Right cardiac atrium (tissue), 5 donors: Measurements from ENCODE around the gene RTP4. TPM values are rescaled to one million over a fixed set of nuclear protein-coding genes. Genes with fewer than 3 reads are reported as not detected.
A peak's percentile ranks its signal among the peaks of the same experiment; 100 is the strongest.

Source experiments
- ATAC-seq, 2 donors: fragments of 200-7000 bp; cut with Tn5 transposase; one replicate each; pipeline versions ENCODE4 v1.8.0 to v1.9.1; 2020; ENCODE audit warnings: moderate library complexity in 2 of 2, mild to moderate bottlenecking in 1 of 2
- DNase-seq, 3 donors: peaks; one replicate each; pipeline ENCODE4 v3.0.0-alpha.2; 2020
- H3K27ac ChIP-seq: one replicate; pipeline ENCODE4 v1.5.1; 2013; ENCODE audit warnings: mild to moderate bottlenecking, low read length, control low read depth, moderate library complexity
- H3K27me3 ChIP-seq: one replicate; pipeline ENCODE4 v1.6.1; 2013; ENCODE audit not compliant: control insufficient read depth, insufficient read depth
- H3K4me1 ChIP-seq: one replicate; pipeline ENCODE4 v1.6.1; 2013; ENCODE audit warnings: low read length; ENCODE audit not compliant: control insufficient read depth, insufficient read depth
- H3K4me3 ChIP-seq: one replicate; pipeline ENCODE4 v1.5.1; 2013; ENCODE audit warnings: low read length, control low read depth
- H3K9me3 ChIP-seq: one replicate; pipeline ENCODE4 v1.6.1; 2013; ENCODE audit warnings: low read length; ENCODE audit not compliant: control insufficient read depth
- WGBS: extraction: QIAGEN DNeasy Blood & Tissue Kit; methylation state at CpG from one replicate; pipeline ENCODE4 v1.1.7; 2013; 5-methylcytosine and 5-hydroxymethylcytosine counted together
- intact Hi-C, 4 donors: fragments of 100-400 bp; cut with DNase I; formaldehyde crosslinking; loops; one replicate each; pipeline versions ENCODE4 v1.11.0 to v1.14.0; 2022 to 2023
- polyA plus RNA-seq: library from polyadenylated mRNA; stranded (reverse); fragments of 200-250 nt; gene quantifications from one replicate; pipeline ENCODE4 v1.2.3, GENCODE V29; 2013
- total RNA-seq, 4 donors: library from RNA; stranded (reverse); fragmentation: NEBNext Ultra II Directional; extraction: Animal tissue kit (Norgen Biotek cat#: 25700); gene quantifications; one replicate each; pipeline ENCODE4 v1.2.1, GENCODE V29; 2021
- donor health status: healthy with polysubstance abuse.
- donor health status: DM: no; HTN: yes; CAD: no.
- donor health status: DM: no; HTN: no; CAD: no.
- donor health status: DM: no; HTN: yes; CAD: no; lungs with severe emphysema.
- donor health status: DM: yes; HTN: yes; CAD: no.

Gene RTP4
- total and polyA plus RNA-seq, 5 donors: 1.3 to 2.5 (median 1.9) TPM

DNA sequence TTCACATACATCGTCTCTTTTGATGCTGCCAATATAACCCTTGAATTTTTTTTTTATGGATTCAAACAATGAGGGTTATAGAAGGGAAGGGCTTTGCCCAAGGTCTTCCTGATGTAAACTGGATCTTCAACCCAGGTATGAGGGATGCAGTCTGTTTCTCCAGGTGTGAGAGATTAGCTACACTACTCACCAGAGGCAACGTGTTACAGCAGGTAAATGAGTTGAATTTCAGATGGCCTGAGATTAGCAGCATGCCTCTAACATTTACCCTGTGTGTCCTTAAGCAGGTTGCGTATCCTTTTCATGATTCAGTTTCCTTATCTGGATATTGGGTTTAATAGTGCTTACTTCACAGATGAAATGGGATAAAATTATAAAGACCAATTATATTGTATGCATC is 1.9 kb downstream of the RTP4 start:
- ATAC-seq: no peak
- H3K27ac ChIP-seq: no peak overlapping the region
- H3K4me1 ChIP-seq: no peaks in the 10 kb centered on the region
- DNase-seq: no peak
- intact Hi-C loops: no loop called here
- H3K4me3 ChIP-seq: no peak overlapping the region
- H3K27me3 ChIP-seq: no peaks in the 10 kb centered on the region
- 89% methylated on average over 3 of the region's 3 CpGs for WGBS
- no peaks in the 10 kb centered on the region for H3K9me3 ChIP-seq

DNA sequence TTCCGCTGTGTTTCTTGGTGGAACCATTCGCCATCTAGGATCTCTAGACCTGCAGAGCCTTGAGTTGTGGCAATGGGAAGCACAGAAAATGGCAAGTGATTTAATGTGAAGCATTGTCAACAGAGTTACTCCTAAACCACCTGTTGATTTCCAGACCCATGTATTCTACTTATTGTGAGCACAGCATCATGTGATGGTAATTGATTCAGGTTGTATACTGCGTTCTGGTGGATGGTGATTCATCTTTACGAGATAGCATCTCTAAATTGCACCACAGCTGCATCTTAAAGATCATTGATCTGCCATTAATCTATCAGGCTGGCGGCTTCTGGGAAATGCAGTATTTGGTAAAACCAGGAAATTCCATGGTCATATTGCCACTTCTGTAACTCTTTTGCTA is 7.4 kb downstream of the RTP4 start:
- 84% methylated on average over 5 of the region's 5 CpGs for WGBS
- Histone ChIP-seq H3K9me3 (no peaks in the 10 kb centered on the region), H3K4me3 (no peak overlapping the region), H3K4me1 (no peaks in the 10 kb centered on the region), H3K27ac (no peak overlapping the region), H3K27me3 (no peaks in the 10 kb centered on the region)
- DNase-seq (no peak), ATAC-seq (no peak)
- intact Hi-C loops: no loop called here

DNA sequence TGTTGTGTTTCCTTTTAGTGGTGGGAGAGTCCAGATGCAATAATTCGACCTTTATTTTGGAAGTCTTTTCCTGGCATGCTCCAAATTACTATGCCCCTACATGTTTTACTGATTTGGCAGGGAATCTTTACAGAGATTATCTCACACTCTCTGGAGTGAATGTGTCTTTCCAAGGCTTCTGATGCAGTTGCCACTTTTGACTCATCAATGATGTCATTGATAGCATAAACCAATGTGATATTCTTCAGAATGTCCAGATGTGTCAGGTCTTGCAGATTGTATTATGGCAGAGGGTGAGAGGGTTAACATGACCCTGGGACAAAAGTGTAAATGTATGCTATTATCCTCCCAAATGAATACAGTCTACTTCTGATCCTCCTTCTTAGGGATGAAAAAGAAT is 9.7 kb downstream of the RTP4 start:
- Histone ChIP-seq H3K4me3 (no peak overlapping the region), H3K9me3 (no peaks in the 10 kb centered on the region), H3K4me1 (no peaks in the 10 kb centered on the region), H3K27me3 (no peaks in the 10 kb centered on the region), H3K27ac (no peak overlapping the region)
- no peak for DNase-seq
- WGBS: 43% methylated on average over 1 of the region's 1 CpG
- intact Hi-C loops: no loop called here
- ATAC-seq: no peak

DNA sequence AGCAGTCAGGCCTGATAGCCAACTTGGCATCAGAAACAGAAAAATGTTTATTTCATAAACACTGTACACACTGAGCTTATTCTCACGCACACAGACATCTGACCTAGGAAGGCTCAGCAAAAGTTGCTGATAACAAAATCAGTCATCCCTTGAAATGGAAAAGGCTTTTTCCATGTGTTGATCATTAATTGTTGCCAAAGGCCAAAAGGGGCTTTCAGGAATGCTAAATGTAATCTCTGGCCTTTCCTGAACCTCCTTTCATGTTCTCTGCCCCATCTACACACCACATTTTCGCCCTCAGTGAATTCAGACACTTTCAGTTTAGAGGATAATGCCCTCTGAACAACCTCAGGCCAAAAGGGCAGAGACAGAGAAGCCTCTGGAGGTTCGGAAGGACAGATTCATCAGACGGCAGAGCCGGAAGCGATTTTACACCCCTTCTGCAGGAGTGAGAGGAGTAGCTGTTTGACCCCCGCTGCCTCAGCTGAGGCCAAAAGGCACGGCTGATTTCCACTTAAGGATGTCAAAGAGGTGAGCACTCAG is 14.5 kb downstream of the RTP4 start:
- peak; percentile 19 to 69 for ATAC-seq
- intact Hi-C loops: no loop called here
- 42% methylated on average over 8 of the region's 8 CpGs for WGBS

DNA sequence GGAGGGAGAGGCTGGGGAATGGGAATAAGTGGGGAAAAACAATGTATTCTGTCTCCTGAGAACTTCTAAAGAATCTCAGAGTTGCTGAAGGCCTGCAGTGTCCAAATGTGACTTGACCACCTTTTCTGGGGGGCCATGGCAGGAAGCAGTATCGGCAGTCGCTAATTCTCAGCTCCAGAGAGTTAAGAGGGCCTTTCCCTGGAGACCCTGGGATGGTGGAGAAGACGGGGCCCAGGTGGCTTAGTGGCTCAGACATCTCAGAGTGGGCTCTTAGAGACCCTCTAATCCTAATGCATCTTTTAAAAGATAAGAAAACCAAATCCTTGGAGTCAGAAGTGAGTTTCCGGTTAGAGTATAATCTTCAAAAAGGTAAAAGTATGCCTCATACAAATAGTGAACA is 15.1 kb downstream of the RTP4 start:
- no peak for DNase-seq
- no peaks in the 10 kb centered on the region for H3K9me3 ChIP-seq
- no peaks in the 10 kb centered on the region for H3K4me1 ChIP-seq
- no peaks in the 10 kb centered on the region for H3K27me3 ChIP-seq
- WGBS: 81% methylated on average over 4 of the region's 4 CpGs
- no peak overlapping the region for H3K27ac ChIP-seq
- ATAC-seq: no peak
- H3K4me3 ChIP-seq: no peak overlapping the region
- intact Hi-C loops: no loop called here

More for the DNA sequence above, 14.5 kb downstream of the RTP4 start:
- H3K27ac ChIP-seq: no peak overlapping the region
- H3K4me3 ChIP-seq: no peak overlapping the region
- no peaks in the 10 kb centered on the region for H3K4me1 ChIP-seq
- no peaks in the 10 kb centered on the region for H3K27me3 ChIP-seq
- no peak for DNase-seq
- no peaks in the 10 kb centered on the region for H3K9me3 ChIP-seq

DNA sequence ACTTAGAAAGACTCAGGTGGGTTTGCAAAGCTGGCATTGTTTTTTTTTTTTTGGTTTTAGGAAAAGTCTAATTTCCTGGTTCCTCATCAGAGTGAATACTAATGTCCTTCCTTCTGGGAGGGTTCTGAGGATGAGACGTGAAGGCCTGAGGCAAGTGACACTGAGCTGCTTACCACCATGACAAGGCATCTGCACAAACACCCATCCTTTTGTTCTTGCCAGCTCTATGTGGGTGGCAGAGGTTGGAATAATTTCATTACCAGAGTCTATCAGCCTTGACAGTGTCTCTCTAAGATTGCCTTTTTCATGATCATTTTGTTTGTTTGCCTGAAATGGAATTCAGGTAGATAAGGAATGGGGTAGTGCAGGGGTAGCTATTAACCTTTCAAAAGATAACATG is 17.1 kb downstream of the RTP4 start:
- DNase-seq (no peak), ATAC-seq (no peak)
- Histone ChIP-seq H3K9me3 (no peaks in the 10 kb centered on the region), H3K27ac (no peak overlapping the region), H3K4me1 (no peaks in the 10 kb centered on the region), H3K27me3 (no peaks in the 10 kb centered on the region), H3K4me3 (no peak overlapping the region)
- intact Hi-C loops: no loop called here
- 70% methylated on average over 1 of the region's 1 CpG for WGBS

DNA sequence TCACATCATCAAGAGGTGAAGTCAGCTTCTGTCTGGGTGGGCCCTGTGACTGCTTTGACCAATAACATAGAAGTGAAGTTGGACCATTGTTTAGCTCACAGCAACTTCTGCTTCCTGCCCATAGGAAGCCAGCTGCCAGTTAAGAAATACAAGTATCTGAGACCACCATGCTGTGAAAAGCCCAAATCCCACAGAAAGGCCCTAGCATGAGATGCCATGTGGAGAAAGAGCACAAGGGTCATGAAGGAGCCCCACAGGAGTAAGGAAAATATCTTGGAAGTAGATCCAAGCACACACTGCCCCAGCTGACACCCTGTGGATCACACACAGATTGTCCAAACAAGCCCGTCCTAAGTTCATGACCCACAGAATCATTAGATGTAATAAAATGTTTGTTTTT is 28.5 kb downstream of the RTP4 start:
- 72% methylated on average over 1 of the region's 1 CpG for WGBS
- intact Hi-C loops: no loop called here
- DNase-seq (no peak), ATAC-seq (no peak)
- Histone ChIP-seq H3K4me3 (no peak overlapping the region), H3K27ac (no peak overlapping the region), H3K4me1 (no peaks in the 10 kb centered on the region), H3K9me3 (no peaks in the 10 kb centered on the region), H3K27me3 (no peaks in the 10 kb centered on the region)

DNA sequence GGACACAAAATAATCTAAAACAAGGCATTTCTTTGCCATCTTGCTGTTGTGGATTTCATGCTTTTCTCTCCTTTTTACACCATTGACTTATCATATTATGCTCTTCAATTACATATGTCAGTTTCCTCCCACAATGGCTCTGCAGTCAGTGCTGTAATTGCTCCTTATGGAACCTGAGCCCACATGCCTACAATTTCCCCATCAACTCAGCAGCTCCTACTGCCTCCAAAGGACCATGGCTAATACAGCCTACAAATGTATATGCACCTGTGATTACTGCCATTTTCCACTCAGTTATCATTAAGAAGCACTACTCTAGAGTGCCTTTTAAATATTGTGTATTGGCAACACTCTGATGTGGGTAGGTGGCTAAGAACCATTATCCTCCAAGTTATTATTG is 30.8 kb downstream of the RTP4 start:
- Histone ChIP-seq H3K4me1 (no peaks in the 10 kb centered on the region), H3K27me3 (no peaks in the 10 kb centered on the region), H3K9me3 (no peaks in the 10 kb centered on the region), H3K27ac (no peak overlapping the region), H3K4me3 (no peak overlapping the region)
- intact Hi-C loops: no loop called here
- no peak for DNase-seq
- ATAC-seq: no peak

DNA sequence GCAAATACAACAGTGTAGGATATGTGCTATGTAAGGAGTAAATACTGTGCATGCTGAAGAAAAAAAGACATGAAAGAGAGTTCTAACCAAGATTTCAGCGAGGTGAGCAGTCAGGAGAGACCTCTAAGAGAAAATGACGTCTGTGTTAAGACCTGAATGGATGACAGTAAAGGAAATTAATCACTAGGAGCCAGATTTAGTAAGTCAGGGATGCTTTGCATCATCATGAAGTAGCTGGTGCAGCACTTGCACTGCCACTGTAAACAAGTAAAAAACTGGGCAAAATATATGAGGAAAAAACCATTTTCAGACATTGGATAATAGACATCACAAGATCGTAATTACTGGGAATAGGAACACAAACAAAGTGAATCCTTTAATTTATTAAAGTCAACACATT is 32.6 kb downstream of the RTP4 start:
- 76% methylated on average over 3 of the region's 3 CpGs for WGBS

DNA sequence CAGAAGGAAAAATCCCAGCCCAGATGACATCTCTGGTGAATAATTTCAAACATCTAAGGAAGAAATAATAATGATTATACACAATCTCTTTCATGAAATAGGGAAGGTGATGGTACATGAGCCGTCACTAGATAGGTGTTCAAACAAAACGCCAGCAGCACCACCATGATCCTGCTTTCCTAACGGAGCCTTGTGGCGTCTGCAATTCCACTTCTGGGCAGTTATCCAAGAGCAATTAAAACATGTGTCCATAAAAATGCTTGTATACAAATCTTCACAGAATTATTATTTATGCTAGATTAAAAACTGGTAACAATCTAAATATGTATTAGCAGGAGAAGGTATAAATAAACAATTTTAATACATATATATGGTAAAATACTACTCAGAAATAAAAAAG is 33.7 kb downstream of the RTP4 start:
- no peaks in the 10 kb centered on the region for H3K27me3 ChIP-seq
- H3K4me3 ChIP-seq: no peak overlapping the region
- intact Hi-C loops: no loop called here
- H3K9me3 ChIP-seq: no peaks in the 10 kb centered on the region
- DNase-seq: no peak
- WGBS: 73% methylated on average over 4 of the region's 4 CpGs
- no peaks in the 10 kb centered on the region for H3K4me1 ChIP-seq
- H3K27ac ChIP-seq: no peak overlapping the region
- no peak for ATAC-seq

More for the DNA sequence above, 32.6 kb downstream of the RTP4 start:
- DNase-seq: no peak
- Histone ChIP-seq H3K4me3 (no peak overlapping the region), H3K27me3 (no peaks in the 10 kb centered on the region), H3K9me3 (no peaks in the 10 kb centered on the region), H3K27ac (no peak overlapping the region), H3K4me1 (no peaks in the 10 kb centered on the region)
- intact Hi-C loops: no loop called here
- no peak for ATAC-seq

DNA sequence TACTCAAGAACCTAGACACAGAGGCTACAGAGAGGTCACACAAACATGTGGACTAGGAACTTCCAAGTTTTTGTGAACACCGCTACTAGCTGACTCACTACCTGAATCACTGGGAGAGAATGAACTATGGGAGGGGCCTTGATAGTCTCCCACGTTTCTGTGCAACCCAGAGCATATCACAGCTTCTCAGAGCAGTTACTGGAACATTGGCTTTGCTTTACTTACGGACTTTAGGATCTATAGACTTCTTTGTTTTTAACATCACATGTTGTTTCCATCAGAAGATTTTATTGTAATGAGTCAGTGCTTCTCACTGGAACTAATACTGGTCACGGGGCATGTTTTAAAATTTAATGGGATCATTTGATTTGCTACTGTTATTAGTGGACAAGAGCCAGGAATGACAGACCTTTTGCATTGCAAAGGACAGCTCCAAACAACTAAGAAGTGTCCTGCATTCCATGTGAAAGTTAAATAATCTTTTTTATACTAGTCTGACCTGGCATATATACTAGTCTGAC is 35.6 kb downstream of the RTP4 start:
- Histone ChIP-seq H3K27me3 (no peaks in the 10 kb centered on the region), H3K9me3 (no peaks in the 10 kb centered on the region), H3K4me1 (no peaks in the 10 kb centered on the region), H3K4me3 (no peak overlapping the region), H3K27ac (no peak overlapping the region)
- intact Hi-C loops: no loop called here
- DNase-seq: no peak
- ATAC-seq: peak; percentile 72 to 86
- 33% methylated on average over 4 of the region's 4 CpGs for WGBS

DNA sequence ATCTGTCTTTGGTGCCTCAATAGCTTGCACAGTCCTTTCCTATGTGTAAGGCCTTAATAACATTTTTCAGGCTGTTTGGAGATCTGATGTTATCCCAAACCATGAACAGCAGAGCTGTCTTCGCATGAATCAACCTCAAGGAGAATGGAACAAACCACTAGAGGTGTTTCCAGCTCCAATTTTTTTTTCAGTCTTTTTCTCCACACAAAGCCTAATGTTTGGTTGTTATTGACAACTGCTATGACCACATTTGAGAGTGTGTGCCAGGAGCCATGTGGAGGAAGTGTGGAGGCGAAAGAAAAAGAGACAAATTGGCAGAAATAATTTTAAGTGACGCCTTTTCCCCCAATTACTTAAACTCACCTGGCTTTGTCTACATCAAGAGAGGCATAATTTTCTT is 38.7 kb downstream of the RTP4 start:
- no peak for ATAC-seq
- no peaks in the 10 kb centered on the region for H3K27me3 ChIP-seq
- no peaks in the 10 kb centered on the region for H3K9me3 ChIP-seq
- H3K4me1 ChIP-seq: no peaks in the 10 kb centered on the region
- peak in 1 of 3 donors; percentile 11 for DNase-seq
- H3K4me3 ChIP-seq: no peak overlapping the region
- WGBS: 59% methylated on average over 3 of the region's 3 CpGs
- intact Hi-C loops: no loop called here
- no peak overlapping the region for H3K27ac ChIP-seq
